ENCODE results near the gene WDFY4.

DNA sequence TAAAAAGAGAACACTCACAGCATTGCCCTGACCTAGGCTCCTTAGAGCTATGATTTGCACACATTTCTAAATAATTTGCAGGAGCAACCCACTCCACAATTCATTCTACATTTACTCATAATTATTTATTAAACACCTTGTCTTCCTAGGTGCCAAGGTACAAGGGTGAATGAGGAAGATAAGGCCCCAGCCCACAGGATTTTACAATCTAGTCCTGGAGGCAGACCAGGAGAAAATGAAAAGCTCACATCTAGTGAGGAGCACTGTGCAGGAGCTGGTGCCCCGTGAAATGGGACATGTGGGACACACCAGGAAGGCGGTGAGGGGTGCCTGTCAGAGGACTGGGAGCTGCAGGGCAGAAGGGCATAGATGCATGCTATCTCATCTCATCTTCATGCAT, 314.7 kb downstream of the WDFY4 start:
- TF ChIP-seq SP1 (IDR thresholded peaks at IDR 0.05) (no peak), CTCF (IDR thresholded peaks at IDR 0.05; ENCODE audit: low read depth, low read length, missing input control) (no peak), RAD21 (IDR thresholded peaks at IDR 0.05) (no peak), ATF3 (IDR thresholded peaks at IDR 0.05) (no peak), YY1 (IDR thresholded peaks at IDR 0.05) (no peak), ZBTB33 (IDR thresholded peaks at IDR 0.05) (no peak)
- TF ChIP-seq, protein P1, sequence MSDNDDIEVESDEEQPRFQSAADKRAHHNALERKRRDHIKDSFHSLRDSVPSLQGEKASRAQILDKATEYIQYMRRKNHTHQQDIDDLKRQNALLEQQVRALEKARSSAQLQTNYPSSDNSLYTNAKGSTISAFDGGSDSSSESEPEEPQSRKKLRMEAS (IDR thresholded peaks at IDR 0.05), result no peak

Measured in liver (tissue), 3 donors.